Head of caudate nucleus (tissue), 42 donors: Measurements from ENCODE around the gene HPRT1.
"Not testable (repeated sequence)": the region's sequence is repeated elsewhere in the genome, so short reads cannot be mapped to it uniquely, and the experiment has no call there.

Experiments
- DNase-seq, 42 donors: peaks; one replicate each; pipeline versions ENCODE4 v3.0.0 to v3.0.0-alpha.2; 2020 to 2021; ENCODE audit warnings: mixed read lengths in 7 of 42
- intact Hi-C: fragments of 100-400 bp; cut with DNase I; formaldehyde crosslinking; loops from one replicate; pipeline ENCODE4 v1.15.0; 2022

The HPRT1 gene, protein sequence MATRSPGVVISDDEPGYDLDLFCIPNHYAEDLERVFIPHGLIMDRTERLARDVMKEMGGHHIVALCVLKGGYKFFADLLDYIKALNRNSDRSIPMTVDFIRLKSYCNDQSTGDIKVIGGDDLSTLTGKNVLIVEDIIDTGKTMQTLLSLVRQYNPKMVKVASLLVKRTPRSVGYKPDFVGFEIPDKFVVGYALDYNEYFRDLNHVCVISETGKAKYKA

DNA sequence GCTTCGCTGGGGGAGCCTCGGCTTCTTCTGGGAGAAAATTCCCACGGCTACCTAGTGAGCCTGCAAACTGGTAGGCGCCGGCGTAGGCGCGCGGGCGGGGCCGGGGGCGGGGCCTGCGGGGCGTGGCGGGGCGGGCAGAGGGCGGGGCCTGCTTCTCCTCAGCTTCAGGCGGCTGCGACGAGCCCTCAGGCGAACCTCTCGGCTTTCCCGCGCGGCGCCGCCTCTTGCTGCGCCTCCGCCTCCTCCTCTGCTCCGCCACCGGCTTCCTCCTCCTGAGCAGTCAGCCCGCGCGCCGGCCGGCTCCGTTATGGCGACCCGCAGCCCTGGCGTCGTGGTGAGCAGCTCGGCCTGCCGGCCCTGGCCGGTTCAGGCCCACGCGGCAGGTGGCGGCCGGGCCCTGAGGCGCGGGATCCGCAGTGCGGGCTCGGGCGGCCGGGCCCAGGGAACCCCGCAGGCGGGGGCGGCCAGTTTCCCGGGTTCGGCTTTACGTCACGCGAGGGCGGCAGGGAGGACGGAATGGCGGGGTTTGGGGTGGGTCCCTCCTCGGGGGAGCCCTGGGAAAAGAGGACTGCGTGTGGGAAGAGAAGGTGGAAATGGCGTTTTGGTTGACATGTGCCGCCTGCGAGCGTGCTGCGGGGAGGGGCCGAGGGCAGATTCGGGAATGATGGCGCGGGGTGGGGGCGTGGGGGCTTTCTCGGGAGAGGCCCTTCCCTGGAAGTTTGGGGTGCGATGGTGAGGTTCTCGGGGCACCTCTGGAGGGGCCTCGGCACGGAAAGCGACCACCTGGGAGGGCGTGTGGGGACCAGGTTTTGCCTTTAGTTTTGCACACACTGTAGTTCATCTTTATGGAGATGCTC, at the start of gene HPRT1:
TSS of gene HPRT1 (plus strand) at position 161 of the 857 bp plus-strand sequence. CDS start at position 308, 147 bp downstream.
- intact Hi-C loops, result no loop called here
- DNase-seq, result peak; percentile 51 to 93 (median 84)

DNA sequence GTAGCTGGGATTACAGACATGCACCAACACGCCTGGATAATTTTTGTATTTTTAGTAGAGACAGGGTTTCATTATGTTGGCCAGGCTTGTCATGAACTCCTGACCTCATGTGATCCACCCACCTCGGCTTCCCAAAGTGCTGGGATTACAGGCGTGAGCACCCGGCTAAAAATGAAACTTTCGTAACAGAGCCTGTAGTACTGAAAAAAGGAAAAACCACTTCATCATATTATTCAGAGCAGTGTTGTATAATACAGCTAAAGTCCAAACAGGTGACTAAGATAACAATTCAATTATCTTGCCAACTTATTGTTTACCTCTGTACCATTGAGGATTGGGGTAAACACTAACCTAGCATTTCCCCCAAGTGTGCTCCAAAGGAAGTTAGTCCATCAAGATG, 43.9 kb upstream of the HPRT1 start:
- intact Hi-C loops, result no loop called here
- no peak for DNase-seq

DNA sequence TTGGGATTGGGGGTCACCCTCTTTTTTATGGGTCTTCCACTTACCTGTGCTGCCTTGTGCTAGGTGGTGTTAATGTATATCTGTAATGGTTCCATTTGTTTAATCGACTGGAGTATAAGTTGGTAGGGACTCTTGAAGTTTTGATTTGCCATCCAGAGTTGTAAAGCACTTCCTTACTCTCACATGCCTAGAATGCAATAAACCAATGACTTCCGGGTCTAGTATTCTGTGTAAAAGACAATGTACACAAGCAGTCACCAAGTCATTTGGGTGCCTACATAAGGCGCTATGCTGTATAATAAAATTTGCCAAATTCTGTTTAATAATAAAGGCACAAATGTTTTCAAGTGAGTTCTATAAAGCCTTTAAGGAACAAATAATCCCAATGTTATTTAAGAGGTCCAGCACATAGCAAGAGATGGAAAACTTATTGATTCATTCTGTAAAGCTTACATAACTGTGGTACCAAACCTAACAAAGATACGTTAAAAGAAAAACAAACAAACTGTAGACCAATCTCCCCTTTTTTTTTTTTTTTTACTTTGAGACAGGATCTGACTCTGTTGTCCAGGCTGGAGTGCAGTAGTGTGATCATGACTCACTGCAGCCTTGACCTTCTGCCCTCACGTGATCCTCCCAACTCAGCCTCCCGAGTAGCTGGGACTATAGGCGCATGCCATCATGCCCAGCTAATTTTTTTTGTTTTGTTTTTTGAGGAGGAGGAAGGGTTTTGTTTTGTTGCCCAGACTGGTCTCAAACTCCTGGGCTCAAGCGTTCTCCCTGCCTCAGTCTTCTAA, 41.5 kb upstream of the HPRT1 start:
- DNase-seq, result no peak
- intact Hi-C loops, result no loop called here

DNA sequence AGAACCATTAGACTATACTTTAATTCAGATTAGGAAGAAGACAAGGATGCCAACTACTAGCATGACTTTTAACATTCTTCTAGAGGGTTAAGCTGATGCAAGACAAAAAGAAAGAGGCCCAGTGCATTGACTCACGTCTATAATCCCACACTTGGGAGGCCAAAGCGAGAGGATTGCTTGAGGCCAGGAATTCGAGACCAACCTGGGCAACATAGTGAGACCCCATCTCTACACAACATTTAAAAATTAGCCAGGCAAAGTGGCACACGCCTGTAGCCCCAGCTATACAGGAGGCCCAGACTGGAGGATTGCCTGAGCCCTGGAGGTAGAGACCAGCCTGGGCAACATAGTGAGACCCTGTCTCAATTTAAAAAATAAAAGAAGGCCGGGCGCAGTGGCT, 40.2 kb upstream of the HPRT1 start:
- no peak for DNase-seq
- intact Hi-C loops, result no loop called here

DNA sequence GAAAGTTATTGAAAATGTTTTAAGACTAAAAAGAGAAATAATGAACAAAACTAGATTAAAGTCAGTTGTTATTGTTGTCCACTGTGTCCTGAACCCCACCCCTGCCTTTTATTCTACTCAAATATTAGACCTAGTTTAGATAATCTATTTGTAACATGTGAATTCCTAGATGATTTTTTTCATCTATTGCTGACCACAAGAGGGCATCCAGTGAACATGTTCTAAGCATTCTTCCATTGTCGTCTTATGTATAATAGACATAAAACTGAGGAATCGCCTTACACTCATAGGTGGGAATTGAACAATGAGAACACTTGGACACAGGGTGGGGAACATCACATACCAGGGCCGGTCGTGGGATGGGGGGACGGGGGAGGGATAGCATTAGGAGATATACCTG, 36.4 kb upstream of the HPRT1 start:
- no peak for DNase-seq
- intact Hi-C loops, result no loop called here

DNA sequence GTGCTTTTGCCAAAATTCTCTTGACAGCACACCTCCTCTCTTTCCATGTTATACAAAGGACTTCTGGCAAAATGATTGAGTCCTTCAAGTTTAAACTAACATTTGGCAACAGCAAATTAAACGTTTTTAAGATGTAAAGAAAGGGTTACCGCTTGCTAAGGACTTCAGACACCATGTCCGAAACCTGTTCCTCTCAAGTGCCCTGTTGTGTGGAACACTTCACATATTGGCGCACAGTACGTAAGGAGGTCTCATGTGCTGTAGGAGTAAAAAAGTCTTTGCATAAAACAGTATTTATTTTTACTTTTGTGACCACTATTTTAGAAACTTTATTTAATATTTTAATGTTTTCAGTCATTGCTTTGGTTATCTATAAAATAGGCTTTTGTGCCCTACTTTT, 33.7 kb upstream of the HPRT1 start:
- intact Hi-C loops, result no loop called here
- DNase-seq, result no peak

DNA sequence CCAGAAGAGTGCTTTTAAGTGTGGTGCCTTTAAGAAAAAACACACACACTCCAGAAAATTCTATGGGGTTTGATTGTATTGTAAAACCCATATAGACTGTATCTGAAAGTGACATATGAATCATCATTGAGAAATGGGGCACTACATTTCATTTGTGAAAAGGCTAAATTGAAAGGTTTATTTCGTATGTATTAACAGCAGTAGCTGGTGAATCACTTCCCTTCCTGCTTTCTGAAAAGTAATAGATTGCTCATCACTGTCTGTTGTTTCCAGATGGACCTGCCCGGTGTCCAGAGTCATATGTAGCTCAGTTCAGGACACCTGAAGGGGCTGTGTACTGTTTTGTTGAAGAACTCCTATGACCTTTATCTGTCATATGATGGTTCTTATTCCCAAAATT, 28.1 kb upstream of the HPRT1 start:
- intact Hi-C loops, result no loop called here
- no peak for DNase-seq

DNA sequence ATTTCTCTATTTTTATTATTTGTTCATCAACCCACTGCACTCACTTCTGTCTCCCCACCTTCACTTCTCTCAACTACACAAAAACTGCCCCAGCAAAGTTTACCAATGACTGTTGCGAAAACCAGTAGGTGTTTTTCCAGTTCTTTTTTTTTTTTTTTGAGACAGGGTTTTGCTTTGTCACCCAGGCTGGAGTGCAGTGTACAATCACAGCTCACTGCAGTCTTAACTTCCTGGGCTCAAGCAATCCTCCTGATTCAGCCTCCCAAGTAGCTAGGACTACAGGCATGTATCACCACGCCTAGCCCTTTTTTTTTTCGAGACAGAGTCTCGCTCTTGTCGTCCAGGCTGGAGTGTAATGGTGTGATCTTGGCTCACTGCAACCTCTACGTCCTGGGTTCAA, 24.1 kb upstream of the HPRT1 start:
- DNase-seq, result no peak
- intact Hi-C loops, result no loop called here

DNA sequence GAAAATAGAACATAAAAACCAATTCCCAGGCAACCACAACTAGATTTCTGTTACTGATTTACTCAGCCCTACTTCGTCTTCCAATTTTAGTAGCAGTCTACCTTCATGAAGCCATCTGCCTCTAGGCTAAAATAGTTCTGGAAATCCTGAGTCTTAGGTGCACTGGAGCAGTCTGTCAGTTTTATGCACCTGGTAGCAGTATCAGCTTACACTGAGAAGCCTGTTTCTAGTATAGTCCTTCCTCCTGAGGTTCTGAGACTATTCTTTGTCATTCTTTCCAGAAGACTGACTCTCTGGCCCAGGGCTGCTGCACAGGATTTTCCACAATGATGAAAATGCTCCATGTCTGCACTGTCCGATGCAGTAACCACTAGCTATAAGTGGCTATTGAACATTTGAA, 16.9 kb upstream of the HPRT1 start:
- no peak for DNase-seq
- intact Hi-C loops, result no loop called here

DNA sequence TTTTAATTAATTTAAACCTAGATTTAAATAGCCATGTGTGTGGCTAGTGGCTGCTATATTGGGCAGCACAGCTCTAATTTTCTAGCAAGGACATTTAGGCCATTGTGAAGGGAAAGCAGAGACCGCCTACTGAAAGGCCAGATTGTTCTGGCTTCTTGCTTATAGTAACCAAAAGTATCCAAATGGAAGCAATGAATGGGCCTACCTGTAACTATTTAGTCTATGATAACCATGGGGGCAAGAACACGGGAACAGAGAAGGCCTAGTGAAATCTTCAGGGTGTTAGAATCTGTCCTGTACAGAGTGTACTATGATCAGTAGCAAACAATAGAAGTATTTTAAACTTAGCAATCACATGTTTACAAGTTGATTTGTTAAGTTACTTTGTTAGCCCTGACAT, 16.5 kb upstream of the HPRT1 start:
- intact Hi-C loops, result no loop called here
- DNase-seq, result no peak

DNA sequence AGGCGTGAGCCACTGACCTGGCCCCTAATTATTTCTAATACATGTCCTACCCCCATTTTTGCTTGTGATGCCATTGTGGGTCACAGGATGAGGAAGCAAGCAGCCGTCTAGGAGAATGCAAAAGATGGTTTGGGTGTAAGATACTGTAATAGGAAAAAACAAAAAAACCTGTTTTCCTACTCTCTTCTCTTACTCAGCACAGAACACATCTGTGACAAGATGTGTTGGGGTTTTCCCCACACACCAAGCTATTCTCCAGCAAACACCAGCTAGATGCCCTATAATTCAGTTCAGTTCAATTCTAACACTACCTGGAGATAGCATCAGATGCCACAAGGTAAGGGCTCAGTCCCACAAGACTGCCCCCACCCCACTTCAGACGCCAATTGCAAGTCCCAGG, 15.3 kb upstream of the HPRT1 start:
- intact Hi-C loops, result no loop called here
- DNase-seq, result no peak

DNA sequence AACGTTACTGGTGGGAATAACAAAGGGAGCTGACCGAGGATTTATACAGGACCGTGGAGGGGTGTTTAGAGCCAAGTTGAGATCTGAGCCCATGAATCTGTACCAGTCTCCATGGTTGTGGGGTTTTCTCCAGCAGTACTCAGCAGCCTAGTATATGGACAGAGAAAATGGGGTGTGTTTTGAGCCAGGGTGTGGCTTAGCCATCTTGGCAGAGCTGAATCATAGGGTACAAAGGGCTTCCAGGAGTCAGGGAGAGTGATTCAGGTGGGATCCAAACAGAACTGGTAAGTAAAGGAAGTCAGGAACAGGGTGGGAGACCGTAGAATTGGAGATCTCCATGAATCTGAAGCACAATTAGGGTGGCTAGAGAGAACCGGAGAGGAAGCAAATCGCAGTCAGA, 7.4 kb upstream of the HPRT1 start:
- intact Hi-C loops, result no loop called here
- DNase-seq, result no peak

DNA sequence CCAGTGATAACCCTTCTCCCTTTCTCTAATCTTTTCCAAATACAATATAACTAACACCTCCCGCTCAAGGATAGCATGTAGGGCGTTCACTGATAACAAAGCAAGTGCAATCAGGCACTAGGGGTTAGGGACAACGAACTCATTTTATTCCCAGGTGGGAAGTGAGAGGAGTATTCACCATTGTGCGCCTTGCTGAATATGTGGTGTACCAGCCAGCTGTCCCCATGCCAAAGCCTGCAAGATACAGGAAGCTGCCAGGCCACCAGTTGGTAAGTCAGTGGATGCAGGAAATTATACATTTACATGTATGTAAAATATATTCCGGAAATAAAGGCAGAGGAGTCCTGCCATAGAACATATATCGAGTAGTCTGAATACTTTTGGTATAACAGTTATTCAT, 6.3 kb upstream of the HPRT1 start:
- no peak for DNase-seq
- intact Hi-C loops, result no loop called here

DNA sequence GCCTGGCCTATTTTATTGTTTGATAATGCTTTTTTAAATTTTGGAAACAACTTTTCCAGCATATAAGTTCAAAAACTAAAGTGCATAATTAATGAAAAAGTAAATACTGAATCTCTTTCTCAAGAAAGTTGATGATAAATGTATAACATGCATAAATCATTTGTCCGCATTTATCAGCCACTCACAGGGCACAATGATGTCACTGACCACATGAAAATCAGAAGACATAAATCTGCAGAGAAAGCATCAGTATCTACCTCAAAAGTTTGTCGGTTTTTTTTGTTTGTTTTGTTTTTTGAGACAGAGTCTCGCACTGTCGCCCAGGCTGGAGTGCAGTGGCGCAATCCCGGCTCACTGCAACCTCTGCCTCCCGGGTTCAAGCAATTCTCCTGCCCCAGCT, 5.5 kb upstream of the HPRT1 start:
- intact Hi-C loops, result no loop called here
- no peak for DNase-seq

DNA sequence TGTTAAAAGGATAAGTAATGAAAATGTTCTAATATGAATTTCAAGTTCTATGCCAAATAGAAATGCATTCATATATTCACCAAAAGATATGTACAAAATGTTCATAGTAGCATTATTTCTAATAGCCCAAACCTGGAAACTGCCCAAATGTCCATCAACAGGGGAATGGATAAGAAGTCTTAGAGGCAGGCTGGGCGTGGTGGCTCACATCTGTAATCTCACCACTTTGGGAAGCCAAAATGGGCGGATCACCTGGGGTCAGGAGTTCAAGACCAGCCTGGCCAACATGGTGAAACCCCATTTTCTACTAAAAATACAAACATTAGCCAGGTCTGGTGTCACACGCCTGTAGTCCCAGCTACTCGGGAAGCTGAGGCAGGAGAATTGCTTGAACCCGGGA, 2.3 kb upstream of the HPRT1 start:
- intact Hi-C loops, result no loop called here
- DNase-seq, result no peak

DNA sequence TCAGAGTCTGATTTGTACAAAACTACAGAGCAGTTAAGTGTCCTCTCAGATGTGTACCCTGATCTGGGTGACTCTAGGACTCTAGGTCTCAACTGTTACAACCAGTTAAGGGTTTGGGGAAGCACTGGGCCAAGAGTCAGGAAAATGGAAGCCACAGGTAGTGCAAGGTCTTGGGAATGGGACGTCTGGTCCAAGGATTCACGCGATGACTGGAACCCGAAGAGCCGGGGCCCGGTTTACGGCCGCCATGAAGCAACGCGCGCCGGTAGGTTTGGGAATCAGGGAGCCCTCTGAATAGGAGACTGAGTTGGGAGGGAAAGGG, 321 bp upstream of the HPRT1 start:
- peak in 1 of 42 donors; percentile 4 for DNase-seq
- intact Hi-C loops, result no loop called here

DNA sequence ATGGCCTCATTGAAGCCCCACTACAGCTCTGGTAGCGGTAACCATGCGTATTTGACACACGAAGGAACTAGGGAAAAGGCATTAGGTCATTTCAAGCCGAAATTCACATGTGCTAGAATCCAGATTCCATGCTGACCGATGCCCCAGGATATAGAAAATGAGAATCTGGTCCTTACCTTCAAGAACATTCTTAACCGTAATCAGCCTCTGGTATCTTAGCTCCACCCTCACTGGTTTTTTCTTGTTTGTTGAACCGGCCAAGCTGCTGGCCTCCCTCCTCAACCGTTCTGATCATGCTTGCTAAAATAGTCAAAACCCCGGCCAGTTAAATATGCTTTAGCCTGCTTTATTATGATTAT, 876 bp downstream of the HPRT1 start:
- no peak for DNase-seq
- intact Hi-C loops, result no loop called here

DNA sequence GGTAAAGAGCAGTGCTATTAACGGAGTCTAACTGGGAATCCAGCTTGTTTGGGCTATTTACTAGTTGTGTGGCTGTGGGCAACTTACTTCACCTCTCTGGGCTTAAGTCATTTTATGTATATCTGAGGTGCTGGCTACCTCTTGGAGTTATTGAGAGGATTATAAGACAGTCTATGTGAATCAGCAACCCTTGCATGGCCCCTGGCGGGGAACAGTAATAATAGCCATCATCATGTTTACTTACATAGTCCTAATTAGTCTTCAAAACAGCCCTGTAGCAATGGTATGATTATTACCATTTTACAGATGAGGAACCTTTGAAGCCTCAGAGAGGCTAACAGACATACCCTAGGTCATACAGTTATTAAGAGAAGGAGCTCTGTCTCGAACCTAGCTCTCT, 1.5 kb downstream of the HPRT1 start:
- intact Hi-C loops, result no loop called here
- DNase-seq, result no peak

DNA sequence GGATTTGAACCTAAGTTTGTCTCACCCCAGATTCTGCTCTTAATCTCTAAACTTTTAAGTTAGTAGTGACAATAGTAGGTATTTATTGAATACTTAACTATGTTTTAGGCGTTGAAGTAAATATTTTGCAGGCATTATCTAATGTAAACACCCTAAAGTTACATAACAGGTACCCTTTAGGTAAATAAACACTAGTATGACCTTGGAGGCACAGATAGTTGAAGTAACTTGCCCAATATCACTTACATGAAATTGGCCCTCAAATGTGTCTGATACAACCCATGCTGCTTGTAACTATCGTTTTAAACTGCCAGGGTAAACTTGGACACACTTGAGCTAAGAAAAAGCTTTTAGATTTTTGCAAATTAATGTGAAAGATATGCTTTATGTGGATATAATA, 3.0 kb downstream of the HPRT1 start:
- no peak for DNase-seq
- intact Hi-C loops, result no loop called here

DNA sequence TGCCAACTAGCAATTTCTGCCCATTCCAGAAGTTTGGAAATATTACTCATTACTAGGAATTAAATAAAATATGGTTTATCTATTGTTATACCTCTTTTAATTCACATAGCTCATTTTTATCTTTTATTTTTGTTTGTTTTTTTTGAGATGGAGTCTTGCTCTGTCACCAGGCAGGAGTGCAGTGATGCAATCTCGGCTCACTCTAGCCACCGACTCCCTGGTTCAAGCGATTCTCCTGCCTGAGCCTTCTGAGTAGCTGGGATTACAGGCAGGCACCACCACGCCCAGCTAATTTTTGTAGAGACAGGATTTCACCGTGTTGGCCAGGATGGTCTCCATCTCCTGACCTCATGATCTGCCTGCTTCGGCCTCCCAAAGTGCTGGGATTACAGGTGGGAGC, 4.5 kb downstream of the HPRT1 start:
- intact Hi-C loops, DNase-seq: not testable (repeated sequence)
